CD14-positive monocyte (primary cell): ENCODE results near the gene CATSPER4. TPM values are rescaled to one million over a fixed set of nuclear protein-coding genes. Genes with fewer than 3 reads are reported as not detected.

Source experiments
- DNase-seq, 3 donors: peaks; one replicate each; pipeline ENCODE4 v3.0.0-alpha.2; 2011 to 2022
- H2AFZ ChIP-seq: 2 replicates; pipeline ENCODE4 v1.6.0; 2012; ENCODE audit warnings: mild to moderate bottlenecking, low read depth, low read length, inconsistent platforms; ENCODE audit not compliant: insufficient read depth, poor library complexity, severe bottlenecking
- H3K27ac ChIP-seq, 2 donors: 1 replicate in 1 of 2; 2 replicates in 1 of 2; pipeline ENCODE4 v1.5.1; 2012 to 2013; ENCODE audit warnings: low read length in 2 of 2, control low read depth in 1 of 2, inconsistent platforms in 1 of 2, low read depth in 1 of 2, mild to moderate bottlenecking in 1 of 2
- H3K27me3 ChIP-seq, 2 donors: one replicate each; pipeline versions ENCODE4 v1.6.0 to v1.6.1; 2011 to 2013; ENCODE audit warnings: low read length in 2 of 2; ENCODE audit not compliant: control insufficient read depth in 2 of 2, insufficient read depth in 2 of 2
- H3K36me3 ChIP-seq, 2 donors: replicated peaks in 1 of 2; 1 replicate in 1 of 2; 2 replicates in 1 of 2; pipeline versions ENCODE4 v1.5.1 to v1.6.1; 2012 to 2013; ENCODE audit warnings: low read length in 2 of 2, control low read depth in 1 of 2, inconsistent platforms in 1 of 2, mild to moderate bottlenecking in 1 of 2; ENCODE audit not compliant: insufficient read depth in 2 of 2, control insufficient read depth in 1 of 2
- H3K4me1 ChIP-seq, 2 donors: 1 replicate in 1 of 2; 2 replicates in 1 of 2; pipeline versions ENCODE4 v1.5.1 to v1.6.1; 2012 to 2013; ENCODE audit warnings: low read length in 2 of 2, control low read depth in 1 of 2, inconsistent platforms in 1 of 2, mild to moderate bottlenecking in 1 of 2, moderate library complexity in 1 of 2; ENCODE audit not compliant: insufficient read depth in 2 of 2, control insufficient read depth in 1 of 2
- H3K4me2 ChIP-seq: replicated peaks from 2 replicates; pipeline ENCODE3; 2012; ENCODE audit warnings: low read length, moderate library complexity, mild to moderate bottlenecking; ENCODE audit not compliant: poor library complexity, severe bottlenecking; ENCODE audit errors: extremely low read depth
- H3K4me3 ChIP-seq, 3 experiments: fragments of 200-600 bp in 1 of 3; sonication (generic) in 1 of 3; replicated peaks in 1 of 3; 1 replicate in 2 of 3; 2 replicates in 1 of 3; pipeline ENCODE4 v1.5.1; 2011 to 2013; ENCODE audit warnings: low read length in 3 of 3, mild to moderate bottlenecking in 3 of 3, control low read depth in 2 of 3, low read depth in 2 of 3, inconsistent platforms in 1 of 3, moderate library complexity in 1 of 3
- H3K79me2 ChIP-seq: 2 replicates; pipeline ENCODE4 v1.6.0; 2012; ENCODE audit warnings: mild to moderate bottlenecking, control low read depth, inconsistent platforms, low read length, moderate library complexity; ENCODE audit not compliant: insufficient read depth
- H3K9ac ChIP-seq: 2 replicates; pipeline ENCODE4 v1.6.0; 2017; ENCODE audit warnings: low read length, mild to moderate bottlenecking; ENCODE audit not compliant: insufficient read depth, poor library complexity, severe bottlenecking
- H3K9me3 ChIP-seq, 2 donors: replicated peaks in 1 of 2; 1 replicate in 1 of 2; 2 replicates in 1 of 2; pipeline versions ENCODE4 v1.5.1 to v1.6.1; 2012 to 2013; ENCODE audit warnings: low read length in 2 of 2, control low read depth in 1 of 2; ENCODE audit not compliant: control insufficient read depth in 1 of 2, insufficient read depth in 1 of 2
- H4K20me1 ChIP-seq: 2 replicates; pipeline ENCODE4 v1.6.0; 2012; ENCODE audit warnings: mild to moderate bottlenecking, low read length, control low read depth, moderate library complexity; ENCODE audit not compliant: insufficient read depth
- H3K27ac Mint-ChIP-seq, 7 donors: one replicate each; pipeline ENCODE4 v1.8.0; 2020; ENCODE audit warnings: mild to moderate bottlenecking in 7 of 7, mixed read lengths in 7 of 7, moderate library complexity in 6 of 7, inconsistent platforms in 2 of 7
- H3K27me3 Mint-ChIP-seq, 3 donors: one replicate each; pipeline ENCODE4 v1.8.0; 2021 to 2022; ENCODE audit warnings: low read depth in 3 of 3, mild to moderate bottlenecking in 3 of 3, mixed read lengths in 3 of 3, moderate library complexity in 3 of 3, inconsistent platforms in 1 of 3
- H3K36me3 Mint-ChIP-seq, 2 donors: one replicate each; pipeline ENCODE4 v1.8.0; 2020; ENCODE audit warnings: mixed read lengths in 2 of 2, inconsistent platforms in 1 of 2, mild to moderate bottlenecking in 1 of 2
- H3K4me1 Mint-ChIP-seq: one replicate; pipeline ENCODE4 v1.8.0; 2020; ENCODE audit warnings: mild to moderate bottlenecking, mixed read lengths
- H3K4me3 Mint-ChIP-seq, 2 donors: one replicate each; pipeline ENCODE4 v1.8.0; 2020; ENCODE audit warnings: mild to moderate bottlenecking in 2 of 2, mixed read lengths in 2 of 2, moderate library complexity in 1 of 2
- H3K9me3 Mint-ChIP-seq, 7 donors: one replicate each; pipeline ENCODE4 v1.8.0; 2020 to 2022; ENCODE audit warnings: mixed read lengths in 7 of 7, mild to moderate bottlenecking in 6 of 7, moderate library complexity in 6 of 7, inconsistent platforms in 2 of 7
- WGBS: methylation state at CpG from one replicate; pipeline ENCODE4 v1.1.5; 2013; ENCODE audit warnings: missing lambda C conversion rate; ENCODE audit not compliant: insufficient coverage; 5-methylcytosine and 5-hydroxymethylcytosine counted together
- intact Hi-C, 2 donors: fragments of 100-400 bp; cut with micrococcal nuclease; formaldehyde crosslinking; loops; one replicate each; pipeline versions ENCODE4 v1.15.0 to v1.15.1; 2023
- polyA plus RNA-seq, 3 donors: library from polyadenylated mRNA; depleted of rRNA in 1 of 3; unstranded in 2 of 3; stranded (reverse) in 1 of 3; fragments of 300-500 nt in 2 of 3; fragments of >200 nt in 1 of 3; fragmentation: Illumina TruSeq in 2 of 3; gene quantifications; 1 replicate in 2 of 3; 2 replicates in 1 of 3; pipeline ENCODE4 v1.2.3, GENCODE V29; 2012 to 2021
- TF ChIP-seq, protein P1 (sequence below): fragments of 200-600 bp; IDR thresholded peaks from one replicate; pipeline ENCODE4 v1.8.0; 2022; ENCODE audit warnings: antibody characterized with exemption, mild to moderate bottlenecking

The CATSPER4 gene
- polyA plus RNA-seq, 3 donors, result not detected

- DNase-seq, result no peak
- 22% methylated on average over 17 of the region's 21 CpGs for WGBS
- H3K9me3 ChIP-seq, result no peaks in the 10 kb centered on the region
- H3K36me3 Mint-ChIP-seq, result peaks cover 0 to 2% of the 10 kb centered on the region in 2 donors
- H2AFZ ChIP-seq, result peak overlapping the region; percentile 85
- no peak overlapping the region for H3K27ac ChIP-seq
- TF ChIP-seq, protein P1, sequence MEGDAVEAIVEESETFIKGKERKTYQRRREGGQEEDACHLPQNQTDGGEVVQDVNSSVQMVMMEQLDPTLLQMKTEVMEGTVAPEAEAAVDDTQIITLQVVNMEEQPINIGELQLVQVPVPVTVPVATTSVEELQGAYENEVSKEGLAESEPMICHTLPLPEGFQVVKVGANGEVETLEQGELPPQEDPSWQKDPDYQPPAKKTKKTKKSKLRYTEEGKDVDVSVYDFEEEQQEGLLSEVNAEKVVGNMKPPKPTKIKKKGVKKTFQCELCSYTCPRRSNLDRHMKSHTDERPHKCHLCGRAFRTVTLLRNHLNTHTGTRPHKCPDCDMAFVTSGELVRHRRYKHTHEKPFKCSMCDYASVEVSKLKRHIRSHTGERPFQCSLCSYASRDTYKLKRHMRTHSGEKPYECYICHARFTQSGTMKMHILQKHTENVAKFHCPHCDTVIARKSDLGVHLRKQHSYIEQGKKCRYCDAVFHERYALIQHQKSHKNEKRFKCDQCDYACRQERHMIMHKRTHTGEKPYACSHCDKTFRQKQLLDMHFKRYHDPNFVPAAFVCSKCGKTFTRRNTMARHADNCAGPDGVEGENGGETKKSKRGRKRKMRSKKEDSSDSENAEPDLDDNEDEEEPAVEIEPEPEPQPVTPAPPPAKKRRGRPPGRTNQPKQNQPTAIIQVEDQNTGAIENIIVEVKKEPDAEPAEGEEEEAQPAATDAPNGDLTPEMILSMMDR, result no peak
- no peaks in the 10 kb centered on the region for H3K79me2 ChIP-seq
- H3K27me3 ChIP-seq, result peaks cover 13 to 52% of the 10 kb centered on the region in 2 donors
- peaks cover 19% of the 10 kb centered on the region for H3K4me1 Mint-ChIP-seq
- H3K27me3 Mint-ChIP-seq, result peaks cover 59 to 66% (median 63%) of the 10 kb centered on the region in 3 donors
- H3K36me3 ChIP-seq, result no peaks in the 10 kb centered on the region
- H3K4me3 ChIP-seq, result peak overlapping the region; percentile 26 to 75 (median 34)
- peak overlapping the region; percentile 40 for H3K9ac ChIP-seq
- H3K4me1 ChIP-seq, result peaks cover 22 to 31% of the 10 kb centered on the region in 2 donors
- intact Hi-C loops, result loop anchor here in 1 of 2 donors (5.0 kb wide), 2 partner anchors 40 to 55 kb away; no protein-coding TSS in a partner anchor
- peak overlapping the region; percentile 88 for H3K4me2 ChIP-seq
- H3K27ac Mint-ChIP-seq, result peak overlapping the region in 1 of 7 donors; percentile 35
- peaks cover 0 to 8% (median 0%) of the 10 kb centered on the region in 7 donors for H3K9me3 Mint-ChIP-seq
- no peaks in the 10 kb centered on the region for H4K20me1 ChIP-seq
- peak overlapping the region; percentile 74 to 92 for H3K4me3 Mint-ChIP-seq
Measured at GRCh38 chr1:26162220-26162709, 28.1 kb upstream of the CATSPER4 start.

GRCh38 chr1:26163684-26164035 lies 26.7 kb upstream of the CATSPER4 start:
- Histone ChIP-seq H3K27ac (no peak overlapping the region), H3K4me2 (peak overlapping the region; percentile 73), H3K36me3 (no peaks in the 10 kb centered on the region), H3K4me1 (peaks cover 22 to 31% of the 10 kb centered on the region in 2 donors), H4K20me1 (no peaks in the 10 kb centered on the region), H3K9me3 (no peaks in the 10 kb centered on the region), H2AFZ (peak overlapping the region; percentile 80), H3K4me3 (peak overlapping the region in 2 of 3 experiments; percentile 19 to 68), H3K27me3 (peaks cover 13 to 50% of the 10 kb centered on the region in 2 donors), H3K9ac (peak overlapping the region; percentile 53), H3K79me2 (no peaks in the 10 kb centered on the region)
- no peak for DNase-seq
- TF ChIP-seq, protein P1, result no peak
- WGBS, result 84% methylated on average over 4 of the region's 9 CpGs
- H3K4me3 Mint-ChIP-seq, result peak overlapping the region; percentile 50 to 82
- peaks cover 19% of the 10 kb centered on the region for H3K4me1 Mint-ChIP-seq
- no peak overlapping the region for H3K27ac Mint-ChIP-seq
- H3K9me3 Mint-ChIP-seq, result peaks cover 0 to 9% (median 0%) of the 10 kb centered on the region in 7 donors
- H3K27me3 Mint-ChIP-seq, result peaks cover 46 to 58% (median 57%) of the 10 kb centered on the region in 3 donors
- peaks cover 0 to 2% of the 10 kb centered on the region in 2 donors for H3K36me3 Mint-ChIP-seq
- intact Hi-C loops, result loop anchor here (1.0 to 5.0 kb wide), 3 partner anchors 41 to 58 kb away; no protein-coding TSS in a partner anchor
